GM19468 (cell line): ENCODE data around the gene PKD2L2.

ENCODE experiments used
- ATAC-seq: cut with Tn5 transposase; IDR thresholded peaks from one replicate; pipeline ENCODE4 v1.9.1; 2021; ENCODE audit warnings: mild to moderate bottlenecking, moderate library complexity, moderate number of reproducible peaks; ENCODE audit not compliant: unreplicated experiment; ENCODE audit errors: extremely low read depth

The PKD2L2 gene

DNA sequence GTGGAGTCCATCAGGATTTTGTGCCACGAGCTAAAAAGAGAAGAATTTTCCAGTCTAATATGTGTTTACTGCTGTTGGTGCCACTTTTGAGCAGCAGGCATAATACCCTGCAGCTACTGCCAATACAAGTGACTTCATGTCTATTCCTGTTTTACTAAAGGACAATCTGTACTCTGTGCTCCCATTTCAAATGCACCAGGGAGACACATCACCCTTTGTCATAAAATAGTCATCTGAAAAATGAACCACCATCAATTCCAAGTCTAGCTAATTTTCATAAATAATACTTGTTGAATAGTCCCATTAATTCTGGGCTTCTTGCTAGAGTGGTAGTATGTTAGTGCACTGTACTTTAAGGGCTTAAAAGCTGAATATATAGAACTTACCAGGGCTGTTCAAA, 8.9 kb upstream of the PKD2L2 start:
- no peak for ATAC-seq

DNA sequence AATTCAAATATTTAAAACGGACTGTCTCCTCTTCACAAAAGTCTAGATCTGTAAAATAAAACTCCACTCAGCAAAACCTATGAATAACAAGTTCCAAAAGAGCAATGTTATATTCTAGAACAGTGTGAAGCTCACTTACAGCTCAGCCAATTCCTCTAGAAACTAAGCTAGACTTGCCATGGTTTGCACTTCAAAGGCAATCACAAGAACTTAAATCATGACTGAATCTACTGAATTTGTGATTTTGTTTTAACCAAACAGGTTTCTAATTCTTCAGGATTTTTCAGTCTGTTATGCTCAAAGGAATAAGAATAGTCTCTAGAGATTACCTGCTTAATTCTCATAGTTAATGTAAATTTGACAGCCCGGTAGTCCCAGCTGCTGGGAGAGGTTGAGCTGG, 1.4 kb upstream of the PKD2L2 start:
- no peak for ATAC-seq

DNA sequence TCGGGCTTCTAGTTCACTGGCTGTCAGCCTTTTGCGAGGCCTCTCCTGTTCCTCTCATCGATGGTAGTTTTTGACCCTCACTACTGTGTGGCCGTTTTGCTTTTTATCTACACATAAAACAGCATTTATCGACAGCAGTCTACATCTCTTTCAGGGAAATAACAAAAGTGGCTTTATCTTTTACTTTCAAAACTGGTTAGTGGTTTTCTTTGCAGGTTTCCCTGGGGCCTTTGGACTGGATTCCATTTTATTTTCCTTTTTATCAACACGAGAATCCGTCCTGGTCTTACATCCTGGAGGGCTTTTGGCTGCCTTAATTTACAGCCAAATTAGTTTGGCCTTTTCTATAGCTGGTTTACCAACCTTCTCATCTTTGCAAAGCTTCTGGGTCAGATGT, 793 bp upstream of the PKD2L2 start:
- no peak for ATAC-seq

DNA sequence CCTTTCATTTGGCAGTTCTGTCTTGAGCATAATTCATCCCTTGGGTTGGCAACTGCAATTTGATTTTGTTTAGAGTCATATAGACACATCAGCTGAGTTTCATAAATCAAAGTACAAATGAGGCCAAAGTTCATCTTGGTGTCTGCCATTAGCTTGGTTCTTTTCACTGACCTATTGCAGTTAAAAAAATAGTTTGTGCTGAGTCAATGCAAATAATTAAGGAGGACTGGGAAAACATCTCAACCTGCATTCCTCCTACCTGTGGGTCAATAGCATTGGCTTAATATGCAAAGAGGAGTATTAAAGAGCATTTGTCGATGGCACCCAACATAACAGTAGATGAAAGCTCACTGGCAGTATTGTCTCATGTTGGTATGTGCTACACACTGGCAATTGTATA, 1.6 kb downstream of the PKD2L2 start:
- no peak for ATAC-seq

DNA sequence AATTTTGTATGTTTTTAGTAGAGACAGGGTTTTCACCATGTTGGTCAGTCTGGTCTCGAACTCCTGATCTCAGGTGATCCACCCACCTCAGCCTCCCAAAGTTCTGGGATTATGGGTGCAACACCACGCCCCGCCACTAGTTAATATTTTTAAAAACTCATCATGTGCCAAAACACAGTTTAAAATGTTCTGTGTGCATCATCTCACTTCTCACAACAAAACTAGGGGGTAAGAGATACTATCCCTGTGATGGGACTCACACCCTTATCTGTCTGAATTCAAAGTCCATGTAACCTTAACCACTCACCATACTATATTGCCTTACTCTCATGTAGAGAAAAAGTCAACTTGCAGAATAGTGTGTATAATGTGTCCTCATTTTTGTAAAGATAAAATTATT, 2.6 kb downstream of the PKD2L2 start:
- ATAC-seq: no peak

DNA sequence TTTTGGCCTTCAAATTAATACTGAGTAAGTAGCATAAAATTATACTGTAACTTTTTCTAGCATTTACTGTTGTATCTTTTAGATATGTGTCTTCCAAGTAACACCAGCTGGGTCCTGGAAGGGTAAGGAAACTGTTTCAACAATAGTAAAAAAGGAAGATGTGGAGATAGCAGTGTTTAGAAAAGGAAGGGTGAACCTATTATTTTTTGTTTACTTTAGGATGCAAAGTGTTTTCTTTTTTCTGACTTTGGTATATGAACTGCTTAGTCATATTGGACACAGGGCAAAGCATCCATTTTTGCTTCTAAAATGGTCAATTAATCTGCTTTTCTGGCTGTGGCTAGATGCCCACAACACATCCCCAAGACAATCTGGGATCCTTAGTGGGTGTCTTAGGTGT, 5.3 kb downstream of the PKD2L2 start:
- no peak for ATAC-seq

DNA sequence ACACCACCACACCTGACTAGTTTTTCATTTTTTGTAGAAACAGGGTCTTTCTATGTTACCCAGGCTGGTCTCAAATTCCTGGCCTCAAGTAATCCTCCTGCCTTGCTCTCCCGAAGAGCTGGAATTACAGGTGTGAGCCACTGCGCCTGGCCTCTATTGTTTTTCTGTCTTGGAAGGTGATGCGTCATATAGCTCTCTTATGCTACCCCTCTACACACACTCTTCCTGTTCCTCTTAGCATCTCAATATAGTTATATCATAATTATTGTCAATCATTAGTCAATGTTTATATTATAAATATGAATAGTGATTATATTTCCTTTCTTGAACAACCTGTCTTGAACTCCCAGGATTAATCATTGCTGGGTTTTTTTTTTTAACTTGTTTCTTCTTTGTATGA, 7.3 kb downstream of the PKD2L2 start:
- no peak for ATAC-seq

DNA sequence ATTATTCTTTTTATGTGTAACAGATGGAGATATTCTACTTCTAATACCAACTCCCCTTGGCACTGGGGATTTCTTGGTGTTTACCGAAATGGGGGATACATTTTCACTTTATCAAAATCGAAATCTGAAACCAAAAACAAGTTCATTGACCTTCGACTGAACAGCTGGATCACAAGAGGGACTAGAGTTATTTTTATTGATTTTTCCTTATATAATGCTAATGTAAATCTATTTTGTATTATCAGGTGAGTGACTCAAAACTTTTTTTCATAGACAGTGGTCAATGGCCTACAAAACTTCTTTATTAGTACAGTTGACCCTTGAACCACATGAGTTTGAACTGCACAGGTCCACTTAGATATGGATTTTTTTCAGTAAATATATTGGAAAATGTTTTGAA, 10.2 kb downstream of the PKD2L2 start:
- no peak for ATAC-seq

DNA sequence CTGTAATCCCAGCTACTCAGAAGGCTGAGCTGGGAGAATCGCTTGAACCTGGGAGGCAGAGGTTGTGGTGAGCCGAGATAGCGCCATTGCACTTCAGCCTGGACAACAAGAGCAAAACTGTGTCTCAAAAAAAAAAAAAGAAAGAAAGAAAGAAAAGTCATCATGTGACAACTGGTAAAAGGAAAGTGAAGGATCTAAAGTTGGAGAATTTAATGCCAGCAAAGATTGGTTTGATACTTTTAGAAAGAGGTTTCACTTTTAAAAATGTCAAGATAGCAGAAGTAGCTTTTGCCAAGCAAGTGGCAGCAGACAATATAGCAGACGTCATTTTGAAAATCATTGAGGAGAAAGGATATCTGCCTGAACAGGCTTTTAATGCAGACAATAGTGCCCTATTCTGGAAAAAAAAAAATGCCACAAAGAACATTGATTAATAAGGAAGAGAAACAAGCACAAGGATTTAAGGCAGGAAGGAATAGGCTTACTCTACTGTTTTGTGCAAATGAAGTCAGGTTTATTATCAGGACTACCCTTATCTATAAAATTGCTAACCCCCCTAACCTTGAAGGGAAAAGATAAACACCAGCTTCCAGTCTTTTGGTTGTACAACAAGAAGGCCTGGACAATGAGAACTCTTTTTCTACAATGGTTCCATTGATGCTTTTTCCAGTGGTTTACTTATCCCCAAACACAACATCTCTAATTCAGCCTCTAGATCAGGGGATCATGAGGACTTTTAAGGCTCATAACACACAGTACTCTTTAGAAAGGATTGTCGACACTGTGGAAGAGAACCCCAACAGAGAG, 12.0 kb downstream of the PKD2L2 start:
- ATAC-seq: no peak

DNA sequence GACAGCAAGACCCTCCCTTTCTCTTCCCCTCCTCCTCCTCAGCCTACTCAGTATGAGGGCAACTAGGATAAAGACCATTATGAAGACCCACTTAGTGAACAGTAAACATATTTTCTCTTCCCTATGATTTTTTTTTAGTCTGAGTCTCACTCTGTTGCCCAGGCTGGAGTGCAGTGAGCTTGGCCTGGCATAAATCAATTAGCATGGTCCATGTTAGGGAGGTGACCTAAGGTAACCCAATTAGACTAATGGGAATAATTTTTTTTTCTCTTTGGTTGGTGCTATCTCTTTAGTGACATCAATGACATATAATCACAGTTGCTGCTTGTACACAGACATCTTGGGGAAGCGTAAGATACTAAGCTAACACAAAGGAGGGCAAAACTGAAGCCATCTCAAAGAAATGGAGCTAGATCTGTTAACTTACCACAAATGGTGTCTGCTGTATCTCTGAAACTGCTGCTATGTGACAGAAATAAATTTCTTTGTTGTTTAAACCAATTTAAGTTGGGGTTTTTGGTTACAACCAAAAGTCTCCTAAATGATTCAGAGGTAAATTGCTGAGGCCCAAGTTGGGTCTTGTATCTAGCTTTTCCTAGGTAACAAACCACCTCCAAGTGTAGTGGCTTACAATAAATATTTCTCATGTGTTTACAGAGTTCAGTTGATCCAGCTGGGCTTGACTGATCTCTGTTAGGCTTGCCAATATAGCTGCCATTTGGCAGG, 13.3 kb downstream of the PKD2L2 start:
- no peak for ATAC-seq

DNA sequence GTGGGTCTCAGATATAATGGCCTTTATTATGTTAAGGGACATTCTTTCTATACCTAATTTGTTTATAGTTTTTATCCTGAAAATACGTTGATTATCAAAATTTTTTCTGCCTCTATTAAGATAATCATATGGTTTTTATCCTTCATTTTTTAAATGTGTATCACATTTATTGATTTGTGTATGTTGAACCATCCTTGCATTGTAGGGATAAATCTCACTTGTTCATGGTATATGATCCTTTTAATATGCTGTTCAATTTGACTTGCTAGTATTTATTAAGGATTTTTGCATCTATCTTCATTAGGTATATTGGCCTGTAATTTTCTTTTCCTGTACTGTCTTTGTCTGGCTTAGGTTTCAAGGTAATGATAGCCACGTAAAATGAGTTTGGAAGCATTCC, 25.5 kb downstream of the PKD2L2 start:
- no peak for ATAC-seq

DNA sequence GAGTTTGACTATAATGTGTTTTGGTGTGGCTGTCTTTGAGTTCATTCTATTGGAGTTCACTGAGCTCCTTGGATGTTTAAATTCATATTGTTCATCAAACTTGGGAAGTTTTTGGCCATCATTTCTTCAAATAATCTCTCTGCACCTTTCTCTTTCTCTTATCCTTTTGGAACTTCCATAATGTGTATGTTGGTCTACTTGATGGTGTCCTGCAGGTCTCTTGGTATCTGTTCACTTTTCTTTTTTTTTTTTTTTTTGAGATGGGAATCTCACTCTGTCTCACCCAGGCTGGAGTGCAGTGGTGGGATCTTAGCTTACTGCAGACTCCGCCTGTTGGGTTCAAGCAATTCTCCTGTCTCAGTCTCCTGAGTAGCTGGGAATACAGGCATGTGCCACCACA, 27.7 kb downstream of the PKD2L2 start:
- ATAC-seq: no peak

DNA sequence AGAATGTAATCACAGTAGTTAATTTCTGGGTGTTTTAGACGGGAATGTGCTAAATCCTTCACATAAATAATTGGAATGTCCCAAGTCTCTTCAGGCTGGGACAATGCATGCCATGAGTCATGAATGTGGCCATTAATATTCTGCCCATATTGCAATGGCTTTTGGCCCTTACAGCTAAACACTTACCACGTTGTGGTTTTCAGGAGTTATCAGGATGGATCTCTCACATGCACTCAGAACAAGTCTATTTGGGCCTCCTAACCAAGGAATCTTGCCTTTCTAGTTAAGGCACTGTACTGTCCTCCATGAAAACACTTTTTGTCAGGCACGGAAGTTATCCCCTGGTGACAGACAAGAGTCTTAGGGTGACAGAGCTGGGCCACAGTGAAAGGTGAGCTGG, 32.7 kb downstream of the PKD2L2 start:
- no peak for ATAC-seq

DNA sequence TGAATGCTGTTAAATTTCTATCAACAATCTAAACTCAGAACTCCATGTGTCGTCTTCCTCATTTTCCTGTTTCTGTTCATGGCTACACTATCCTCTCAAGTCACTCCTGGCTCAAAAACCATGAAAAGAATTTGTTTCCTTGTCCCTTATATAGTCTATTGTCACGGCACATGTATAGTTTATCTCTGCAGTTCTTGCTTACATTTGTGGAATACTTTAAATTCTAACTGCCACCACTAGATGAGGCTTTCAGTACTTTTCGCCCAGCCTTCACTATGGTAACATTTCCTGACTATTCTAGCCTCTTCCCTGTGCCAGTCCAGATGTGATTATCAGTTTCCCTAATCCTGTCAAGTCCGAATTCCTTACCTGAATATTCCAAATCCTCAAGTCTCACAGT, 34.6 kb downstream of the PKD2L2 start:
- ATAC-seq: no peak

DNA sequence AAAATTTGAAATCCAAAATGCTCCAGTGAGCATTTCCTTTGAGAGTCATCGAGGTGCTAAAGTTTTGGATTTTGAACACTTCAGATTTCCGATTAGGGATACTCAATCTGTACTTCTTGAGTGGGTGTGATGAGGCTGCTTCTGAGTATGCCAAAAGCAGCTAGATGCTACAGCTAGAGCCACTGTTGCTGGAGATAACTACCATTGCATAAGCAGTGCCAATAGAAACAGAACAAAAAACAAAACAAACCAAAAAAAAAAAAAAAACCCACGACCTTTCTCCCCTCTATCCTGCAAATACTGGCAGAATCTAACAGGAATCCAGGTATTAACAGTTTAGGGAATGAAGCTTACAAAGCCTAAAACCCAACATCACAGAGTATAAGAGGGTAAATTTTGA, 43.5 kb downstream of the PKD2L2 start:
- ATAC-seq: no peak

DNA sequence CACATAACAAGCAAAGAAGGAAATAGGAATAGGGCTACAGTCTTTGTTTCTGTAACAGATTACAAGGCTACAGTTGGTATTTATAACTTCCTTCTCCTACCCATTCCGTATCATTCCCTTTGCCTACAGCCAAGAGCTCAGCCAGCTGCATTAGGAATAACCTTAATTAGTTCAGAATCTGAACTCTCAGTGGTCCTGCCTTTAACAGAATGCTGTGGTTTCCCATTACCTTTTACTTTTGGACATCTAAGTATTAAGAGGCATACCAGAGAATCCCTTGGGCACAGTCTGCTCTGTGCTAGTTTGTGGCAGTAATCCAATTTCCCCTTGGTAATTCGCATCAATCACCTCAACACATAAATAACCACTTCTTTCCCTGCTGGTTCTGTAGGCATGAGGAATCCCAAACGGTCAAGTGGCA, 44.2 kb downstream of the PKD2L2 start:
- ATAC-seq: no peak

DNA sequence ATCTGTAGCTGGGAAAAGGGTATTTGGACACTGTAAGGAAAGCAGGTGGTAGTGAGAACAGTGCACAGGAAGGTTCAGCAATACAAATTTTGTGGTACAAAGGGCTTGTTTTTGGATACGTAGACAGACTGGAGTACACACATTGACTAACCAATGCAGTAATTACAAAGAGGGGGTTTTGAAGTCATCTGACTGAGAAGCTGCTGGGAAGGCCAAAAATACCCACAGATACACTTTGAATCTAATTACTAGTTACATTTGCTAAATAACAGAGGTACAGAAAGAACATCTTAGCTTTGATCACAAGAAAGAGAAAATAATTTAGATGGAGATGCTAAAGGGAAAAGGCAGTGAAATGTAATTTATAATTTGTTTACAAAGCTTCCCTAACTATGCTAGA, 45.9 kb downstream of the PKD2L2 start:
- ATAC-seq: no peak

DNA sequence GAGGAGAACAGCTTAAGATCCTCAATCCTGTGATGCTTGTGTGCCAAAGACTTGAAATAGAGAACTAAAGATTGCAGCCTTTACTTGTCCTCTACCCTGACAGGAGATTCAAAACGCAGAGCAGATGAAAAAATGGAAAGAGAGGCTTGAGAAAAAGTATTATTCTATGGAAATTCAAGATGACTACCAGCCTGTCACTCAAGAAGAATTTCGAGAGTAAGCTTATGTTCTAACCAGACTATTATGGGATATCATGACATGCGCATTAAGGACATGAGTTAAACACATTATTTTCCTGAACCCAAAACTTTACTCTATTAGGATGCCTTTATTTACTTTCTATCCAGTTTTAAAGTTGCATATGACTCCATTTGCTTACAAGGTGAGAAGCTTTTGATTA, 46.4 kb downstream of the PKD2L2 start:
- no peak for ATAC-seq

DNA sequence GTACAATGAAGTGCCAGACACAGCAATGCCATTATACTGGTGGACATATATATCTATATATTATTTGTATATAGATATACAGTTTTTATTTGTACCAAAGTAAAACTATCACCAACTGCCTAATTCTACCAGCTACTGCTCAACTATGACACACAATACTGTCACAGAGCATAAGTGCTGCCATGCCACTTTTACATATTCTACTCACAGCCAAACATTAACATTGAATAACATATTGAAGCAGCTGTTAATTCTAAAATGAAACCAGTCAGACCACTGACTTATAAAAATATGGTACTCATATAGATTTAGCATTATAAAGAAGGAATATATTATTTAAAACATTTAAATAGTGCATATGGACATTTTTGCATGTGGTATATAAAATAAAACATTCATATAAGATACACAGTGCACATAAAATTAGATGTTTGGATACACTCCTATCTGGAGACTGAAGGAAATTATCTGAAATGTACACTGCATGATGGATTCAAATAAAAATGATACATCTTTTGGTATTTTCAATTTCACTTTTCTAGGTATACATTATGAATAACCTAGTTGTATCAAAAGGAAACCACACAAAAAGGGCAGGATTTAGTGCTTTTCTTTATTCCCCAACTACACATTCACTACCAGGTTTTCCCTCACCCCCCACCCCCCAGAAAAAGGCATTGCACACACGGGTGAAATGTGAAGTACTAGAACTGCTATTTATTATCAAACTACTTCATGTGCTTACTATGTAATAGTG, 48.9 kb downstream of the PKD2L2 start:
- no peak for ATAC-seq

DNA sequence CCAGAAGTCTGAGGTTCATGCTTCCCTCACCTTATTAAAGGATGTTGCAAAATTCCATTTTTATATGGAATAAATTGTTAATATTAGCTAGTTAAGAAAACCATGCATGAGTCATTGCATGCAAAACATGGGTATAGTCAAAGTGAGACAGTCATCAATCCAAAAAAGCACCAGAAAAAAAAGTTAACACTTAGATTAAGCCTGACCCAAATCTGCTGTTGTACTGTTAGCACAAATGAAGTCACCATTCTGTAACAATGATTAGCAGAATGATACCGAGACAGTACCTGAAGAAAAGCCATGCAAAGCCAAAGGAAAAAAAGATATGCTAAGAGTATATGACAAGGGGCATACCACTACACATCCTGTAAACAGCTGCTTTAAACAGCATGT, 49.5 kb downstream of the PKD2L2 start:
- no peak for ATAC-seq

DNA sequence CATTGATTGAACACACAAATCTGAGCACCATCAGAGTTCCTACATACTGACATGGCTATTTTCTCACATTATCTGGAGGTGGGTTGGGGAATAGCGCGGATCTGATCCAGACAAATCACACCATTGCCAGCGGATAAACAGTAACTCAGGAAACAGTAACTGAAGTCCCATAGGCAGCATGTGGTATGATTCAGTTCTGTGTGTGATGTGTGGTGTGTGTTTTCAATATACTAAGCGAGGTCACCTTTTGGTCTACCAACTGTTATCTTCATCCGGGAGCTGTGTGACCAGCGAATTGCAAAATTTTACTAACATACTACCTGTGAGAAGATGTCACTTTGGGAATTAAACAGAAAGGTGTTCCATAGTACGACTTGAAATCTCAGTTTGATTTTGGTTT, 50.1 kb downstream of the PKD2L2 start:
- ATAC-seq: no peak
